GM21723 (cell line): ENCODE results near the gene GPATCH2.
A peak's percentile ranks its signal among the peaks of the same experiment; 100 is the strongest.
"Not testable (repeated sequence)": the region's sequence is repeated elsewhere in the genome, so short reads cannot be mapped to it uniquely, and the experiment has no call there.

Experiments used
- ATAC-seq: cut with Tn5 transposase; IDR thresholded peaks from one replicate; pipeline ENCODE4 v1.9.1; 2021; ENCODE audit warnings: mild to moderate bottlenecking, moderate library complexity; ENCODE audit not compliant: unreplicated experiment

GPATCH2 gene

DNA sequence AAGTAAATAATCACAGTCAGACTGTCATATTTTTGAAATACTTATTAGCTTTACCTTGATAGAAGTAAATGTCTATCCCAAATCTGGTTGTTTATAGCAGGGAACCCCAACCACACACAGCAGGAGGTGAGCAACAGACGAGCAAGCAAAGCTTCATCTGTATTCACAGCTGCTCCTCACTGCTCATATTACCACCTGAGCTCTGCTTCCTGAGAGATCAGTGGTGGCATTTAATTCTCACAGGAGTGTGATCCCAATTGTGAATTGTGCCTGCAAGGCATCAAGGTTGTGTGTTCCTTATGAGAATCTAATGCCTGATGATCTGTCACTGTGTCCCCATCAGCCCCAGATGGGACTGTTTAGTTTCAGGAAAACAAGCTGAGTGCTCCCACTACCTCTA, 104.3 kb downstream of the GPATCH2 start:
- ATAC-seq = no peak

DNA sequence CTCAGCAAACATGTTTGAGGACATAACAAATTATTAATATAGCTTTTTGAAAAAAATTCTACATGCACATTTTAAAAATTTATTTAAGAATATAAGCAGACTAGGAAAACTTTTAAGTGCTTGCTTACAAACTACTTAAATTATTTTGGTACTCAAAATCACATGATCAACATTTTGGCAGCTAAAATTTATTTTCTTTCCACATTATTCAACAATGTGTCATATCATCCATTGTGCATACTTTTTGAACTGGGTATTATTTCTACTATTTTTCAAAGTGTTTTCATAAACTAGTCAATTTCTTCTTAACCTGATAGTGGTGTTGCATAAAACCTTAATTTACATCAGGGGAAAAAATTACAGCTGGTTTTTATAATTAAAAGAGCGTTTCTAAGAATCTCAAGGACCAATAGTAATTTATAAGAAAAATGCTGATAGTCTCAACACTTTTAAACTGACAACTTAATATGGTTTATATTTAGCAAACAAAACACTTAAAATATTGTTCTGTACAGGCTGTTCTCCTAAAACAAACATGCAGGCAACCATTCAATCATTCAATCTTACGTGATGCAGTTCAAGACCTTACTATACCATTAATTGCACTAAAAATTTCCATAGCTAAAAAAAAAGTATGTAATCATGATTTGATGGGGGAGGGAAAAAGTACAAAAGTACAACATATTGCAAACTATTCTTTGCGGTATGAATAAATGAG, 105.0 kb downstream of the GPATCH2 start:
- no peak for ATAC-seq

DNA sequence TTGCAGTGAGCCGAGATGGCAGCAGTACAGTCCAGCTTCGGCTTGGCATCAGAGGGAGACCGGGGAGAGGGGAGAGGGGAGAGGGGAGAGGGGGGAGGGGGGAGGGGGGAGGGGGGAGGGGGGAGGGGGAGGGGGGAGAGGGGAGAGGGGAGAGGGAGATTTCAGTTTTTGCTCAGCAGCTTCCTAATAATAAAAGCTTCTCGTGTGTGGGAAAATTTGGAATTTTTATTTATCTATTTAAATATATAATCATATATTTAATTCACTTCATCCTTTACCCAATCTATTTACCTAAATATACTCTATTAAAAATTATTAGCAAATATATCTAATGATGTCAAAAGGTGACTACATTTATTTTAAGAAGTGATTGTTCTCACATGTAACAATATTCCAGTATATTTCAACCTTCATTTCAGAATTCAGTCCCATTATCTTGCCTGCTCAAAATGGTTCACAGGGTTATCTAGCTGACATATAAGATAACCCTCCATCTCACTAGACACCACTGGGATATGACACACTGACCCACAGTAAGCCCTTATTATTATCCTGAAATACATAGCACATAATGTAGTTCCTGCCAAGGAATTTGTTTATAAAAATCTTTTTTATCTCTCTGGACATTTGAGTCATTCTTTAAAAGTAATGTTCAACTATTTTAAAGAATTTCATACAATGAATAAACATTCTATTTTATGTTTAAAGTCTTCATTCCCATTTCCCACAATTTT, 105.9 kb downstream of the GPATCH2 start:
- ATAC-seq = no peak

DNA sequence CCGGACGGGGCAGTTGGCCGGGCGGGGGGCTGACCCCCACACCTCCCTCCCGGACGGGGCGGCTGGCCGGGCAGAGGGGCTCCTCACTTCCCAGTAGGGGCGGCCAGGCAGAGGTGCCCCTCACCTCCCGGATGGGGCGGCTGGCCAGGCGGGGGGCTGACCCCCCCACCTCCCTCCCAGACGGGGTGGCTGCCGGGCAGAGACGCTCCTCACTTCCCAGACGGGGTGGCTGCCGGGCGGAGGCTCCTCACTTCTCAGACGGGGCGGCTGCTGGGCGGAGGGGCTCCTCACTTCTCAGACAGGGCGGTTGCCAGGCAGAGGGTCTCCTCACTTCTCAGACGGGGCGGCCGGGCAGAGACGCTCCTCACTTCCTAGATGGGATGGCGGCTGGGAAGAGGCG, 107.0 kb downstream of the GPATCH2 start:
- ATAC-seq = not testable (repeated sequence)

DNA sequence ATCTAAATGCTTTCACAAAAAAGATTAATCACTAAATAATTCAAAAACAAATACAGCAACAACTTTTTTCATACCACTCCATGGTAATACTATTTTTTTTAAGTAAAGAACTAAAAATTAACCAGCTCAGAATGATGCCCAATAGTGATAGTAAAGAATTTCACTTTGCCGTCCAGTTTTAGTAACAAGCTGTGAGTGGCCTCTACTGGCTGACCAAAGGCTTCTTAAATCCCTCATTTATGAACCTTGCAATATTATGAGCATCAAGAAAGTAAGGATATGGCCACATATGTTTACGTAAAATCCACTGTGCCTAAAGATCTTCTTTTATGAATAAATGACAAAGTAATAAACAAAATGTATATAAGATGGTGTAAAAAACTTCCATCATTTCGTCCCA, 108.6 kb downstream of the GPATCH2 start:
- ATAC-seq = no peak

DNA sequence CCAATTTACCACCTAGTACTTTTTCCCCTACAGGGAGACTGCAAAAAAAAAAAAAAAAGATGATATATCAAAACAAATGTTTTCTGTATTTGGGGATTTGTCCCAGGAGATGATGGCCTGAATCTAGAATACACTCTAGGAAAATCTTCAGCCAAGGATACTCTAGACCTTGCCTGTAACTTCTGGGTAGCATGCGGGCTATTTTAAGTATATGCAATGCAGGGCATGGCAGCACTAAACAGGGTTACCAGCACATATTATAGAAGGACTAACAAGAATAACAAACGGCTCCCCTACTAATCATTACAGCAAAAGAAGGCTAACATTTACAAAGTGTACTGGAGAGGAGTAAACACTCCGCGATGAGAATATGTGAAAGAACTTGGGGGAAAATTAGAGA, 109.6 kb downstream of the GPATCH2 start:
- no peak for ATAC-seq

DNA sequence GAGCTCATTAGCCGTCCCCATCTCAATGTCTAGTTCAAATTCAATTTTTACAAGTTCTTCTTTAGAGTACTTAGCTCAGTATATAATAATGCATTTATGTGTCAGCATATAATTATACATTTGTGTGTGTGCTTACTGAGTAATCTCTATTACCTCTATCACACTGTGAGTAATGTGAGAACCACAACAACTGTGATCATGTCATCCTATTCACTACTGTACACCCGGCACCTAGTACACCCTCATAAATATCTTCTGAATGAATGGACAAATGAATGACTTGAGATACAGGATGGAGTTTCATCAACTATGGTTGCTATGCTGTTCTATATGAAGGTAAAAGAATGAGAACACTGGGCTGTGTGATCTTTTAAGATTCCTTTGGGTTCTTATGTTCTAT, 124.0 kb downstream of the GPATCH2 start:
- ATAC-seq = no peak

DNA sequence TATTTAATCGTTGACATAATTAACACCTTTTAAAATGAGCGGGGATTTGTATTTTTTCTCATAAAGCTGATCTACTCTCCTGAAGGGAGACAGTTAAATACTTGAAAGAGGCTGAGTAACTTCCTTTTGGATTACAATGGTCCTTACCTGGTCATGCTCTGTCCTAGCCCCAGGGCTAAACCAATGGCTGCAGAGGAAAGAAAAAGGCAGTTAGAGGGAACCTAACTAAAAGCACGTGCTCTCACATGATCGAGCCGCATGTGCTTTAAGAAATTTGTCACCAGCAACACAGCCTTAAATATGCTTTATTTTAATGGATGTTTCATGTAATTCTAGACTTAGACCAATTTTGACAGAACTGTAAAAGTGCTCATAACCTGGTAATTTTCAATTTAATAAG, 132.7 kb downstream of the GPATCH2 start:
- ATAC-seq = no peak

DNA sequence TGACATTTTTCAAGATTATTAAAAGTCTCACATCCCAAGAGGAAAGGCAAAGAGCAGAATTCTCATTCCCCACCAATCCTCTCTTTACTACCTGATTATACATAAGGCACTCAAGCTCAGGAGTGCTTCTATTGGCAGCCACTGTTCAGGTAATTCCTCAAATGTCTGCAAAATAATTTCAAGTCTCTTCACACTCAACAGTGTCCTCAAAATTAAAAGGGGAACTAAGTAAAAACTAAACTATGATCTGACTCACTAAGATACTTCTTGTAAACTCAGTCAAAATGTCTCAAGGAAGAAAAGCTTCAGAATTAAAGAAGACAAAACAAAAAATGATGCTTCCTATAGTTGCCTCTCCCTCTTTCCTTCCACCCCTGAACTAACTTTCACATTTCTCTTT, 135.6 kb downstream of the GPATCH2 start:
- peak; percentile 94 for ATAC-seq

DNA sequence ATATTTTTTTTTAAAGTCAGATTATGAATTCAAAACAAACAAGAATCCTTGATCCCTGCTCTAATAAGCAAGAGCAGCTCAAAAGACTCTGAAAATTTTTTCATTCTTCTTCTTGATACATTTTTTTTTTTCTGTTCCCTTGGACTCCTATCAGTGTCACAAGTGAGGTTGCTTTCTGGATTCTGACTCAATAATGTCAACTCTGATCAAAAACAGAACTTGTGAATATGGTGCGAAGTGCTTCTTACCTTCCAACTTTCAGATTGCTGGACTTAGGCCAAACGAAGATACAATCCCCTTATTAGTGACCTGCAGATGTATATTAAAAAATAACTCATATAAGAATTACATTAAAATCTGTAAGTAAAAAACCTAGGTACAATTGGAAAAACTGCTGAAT, 136.1 kb downstream of the GPATCH2 start:
- ATAC-seq = peak; percentile 73

DNA sequence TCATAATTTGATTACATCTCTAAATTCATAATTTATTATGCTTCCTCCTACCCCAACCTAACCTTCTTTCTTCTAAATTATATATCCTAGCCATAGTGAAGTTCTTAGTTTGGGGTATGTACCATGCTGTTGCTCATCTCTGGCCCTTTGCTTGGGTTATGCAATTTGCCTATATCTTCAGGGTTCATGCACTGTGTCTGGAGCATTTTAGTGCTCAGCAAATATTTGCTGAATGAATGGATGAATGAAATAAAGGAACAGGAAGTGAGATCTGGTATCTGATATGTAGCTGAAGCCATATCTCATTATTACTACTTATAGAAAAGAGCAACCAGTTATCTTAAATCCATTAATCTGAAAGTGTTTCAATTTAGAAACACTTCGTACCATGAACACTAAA, 137.6 kb downstream of the GPATCH2 start:
- no peak for ATAC-seq

DNA sequence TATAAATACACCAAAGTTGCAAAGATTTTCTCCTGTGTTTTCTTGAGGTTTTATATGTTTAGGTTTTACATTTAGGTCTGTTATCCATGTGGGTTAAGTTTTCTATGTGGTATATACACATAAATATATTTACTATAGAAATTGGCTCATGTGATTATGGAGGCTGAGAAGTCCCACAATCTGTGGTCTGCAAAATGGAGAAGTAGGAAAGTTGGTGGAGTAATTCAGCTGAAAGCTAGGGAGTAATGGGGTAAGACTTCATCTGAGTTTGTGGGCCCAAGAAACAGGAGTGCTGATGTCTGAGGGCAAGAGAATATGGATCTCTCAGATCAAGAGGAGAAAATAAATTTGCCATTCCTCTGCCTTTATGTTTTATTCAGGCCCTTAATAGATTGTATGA, 146.0 kb downstream of the GPATCH2 start:
- ATAC-seq = no peak

DNA sequence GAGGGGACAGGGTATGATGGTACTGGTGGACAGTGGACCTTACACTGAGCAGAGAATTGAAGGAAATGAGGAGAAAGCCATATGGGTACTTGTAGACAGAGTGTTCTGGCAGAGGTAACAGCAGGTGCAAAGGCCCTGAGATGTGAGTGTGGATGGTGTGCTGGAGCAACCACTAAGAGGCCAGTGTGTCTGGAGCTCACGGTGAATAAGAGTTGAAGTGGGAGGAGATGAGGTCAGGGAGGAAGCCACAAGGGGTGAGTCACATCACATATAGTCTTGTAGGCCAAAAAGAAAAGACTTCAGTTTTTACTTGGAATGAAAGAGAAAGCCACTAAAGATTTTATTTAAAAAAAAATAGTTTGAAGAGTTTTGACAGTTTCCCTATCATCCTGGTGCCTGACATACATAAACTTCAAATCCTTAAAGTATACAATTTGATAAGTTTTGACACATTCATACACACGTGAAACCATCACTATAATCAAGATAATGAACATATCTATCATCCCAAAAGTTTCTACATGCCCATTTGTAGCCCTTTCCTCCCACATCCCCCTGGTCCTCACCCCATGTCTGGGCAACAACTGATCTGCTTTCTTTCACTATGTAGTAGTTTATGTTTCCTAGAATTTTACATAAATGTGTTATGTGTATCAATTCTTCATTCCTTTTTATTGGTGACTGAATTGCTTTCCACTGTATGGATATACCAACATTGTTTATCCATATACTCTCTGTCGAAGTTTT, 148.4 kb downstream of the GPATCH2 start:
- peak; percentile 99 for ATAC-seq

DNA sequence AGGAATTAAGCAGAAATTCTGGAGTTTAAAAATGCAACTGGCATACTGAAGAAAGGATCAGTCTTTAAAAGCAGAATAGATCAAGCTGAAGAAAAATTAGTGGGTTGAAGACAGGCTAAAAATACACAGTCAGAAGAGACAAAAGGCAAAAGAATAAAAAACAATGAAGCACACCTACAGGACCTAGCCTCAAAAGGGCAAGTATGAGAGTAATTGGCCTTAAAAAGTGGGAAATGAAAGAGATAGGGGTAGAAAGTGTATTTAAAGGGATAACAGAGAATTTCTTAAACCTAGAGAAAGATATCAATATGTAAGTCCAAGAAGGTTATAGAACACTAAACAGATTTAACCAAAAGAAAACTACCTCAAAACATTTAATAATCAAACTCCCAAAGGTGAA, 152.4 kb downstream of the GPATCH2 start:
- no peak for ATAC-seq

DNA sequence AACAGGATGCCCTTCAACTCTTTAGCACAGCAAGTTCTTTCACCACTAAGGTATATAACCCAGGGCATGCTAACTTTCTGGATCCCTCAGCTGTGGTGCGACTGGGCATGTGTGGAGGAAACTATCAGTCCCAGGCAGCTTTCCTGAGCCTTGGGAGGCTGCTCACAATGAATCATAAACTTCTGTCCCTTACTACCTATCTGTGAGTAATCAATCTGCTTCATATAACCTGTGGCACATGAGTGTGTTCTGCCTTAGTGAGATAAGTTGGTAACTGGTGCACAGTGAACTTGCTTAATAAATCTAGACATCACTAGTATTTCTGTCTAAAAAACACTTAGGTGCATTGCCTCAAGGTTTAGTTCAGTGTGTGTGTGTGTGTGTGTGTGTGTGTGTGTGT, 158.0 kb downstream of the GPATCH2 start:
- no peak for ATAC-seq

DNA sequence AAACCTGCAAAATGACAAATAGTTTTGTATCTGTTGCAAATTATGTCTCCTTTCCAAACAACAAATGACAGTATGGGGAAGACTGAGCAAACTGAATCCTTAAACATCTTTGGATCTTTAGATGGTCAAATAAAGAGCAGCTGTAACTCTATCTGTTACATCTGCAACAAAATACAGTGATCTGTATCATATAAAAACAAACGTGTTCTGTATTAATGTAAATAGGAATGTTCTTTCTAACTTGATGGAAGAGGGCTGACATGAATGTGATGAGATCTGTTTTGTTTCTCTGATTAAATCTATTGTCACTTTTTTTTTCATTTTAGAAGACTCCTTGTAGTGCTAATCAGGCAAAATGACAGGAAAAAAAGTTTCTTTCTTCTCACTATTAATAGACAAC, 159.5 kb downstream of the GPATCH2 start:
- no peak for ATAC-seq

DNA sequence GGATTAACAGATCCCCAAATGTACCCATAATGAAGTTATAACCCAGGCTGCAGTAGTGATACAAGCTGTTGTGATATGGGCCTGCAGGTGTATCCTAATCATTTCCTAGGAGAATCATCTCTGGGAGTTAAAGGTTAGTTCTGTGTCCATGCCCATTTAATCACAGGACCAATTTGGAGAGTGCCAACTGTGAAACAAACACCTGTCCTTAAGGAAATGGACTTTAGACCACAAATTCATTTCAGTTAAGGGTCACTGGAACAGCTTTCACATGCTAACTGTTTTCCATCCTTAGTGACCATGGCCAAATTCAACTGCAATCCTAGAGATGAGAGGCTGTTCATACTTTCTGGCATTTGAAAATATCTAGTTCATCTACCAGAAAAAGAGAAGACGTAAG, 160.9 kb downstream of the GPATCH2 start:
- no peak for ATAC-seq

DNA sequence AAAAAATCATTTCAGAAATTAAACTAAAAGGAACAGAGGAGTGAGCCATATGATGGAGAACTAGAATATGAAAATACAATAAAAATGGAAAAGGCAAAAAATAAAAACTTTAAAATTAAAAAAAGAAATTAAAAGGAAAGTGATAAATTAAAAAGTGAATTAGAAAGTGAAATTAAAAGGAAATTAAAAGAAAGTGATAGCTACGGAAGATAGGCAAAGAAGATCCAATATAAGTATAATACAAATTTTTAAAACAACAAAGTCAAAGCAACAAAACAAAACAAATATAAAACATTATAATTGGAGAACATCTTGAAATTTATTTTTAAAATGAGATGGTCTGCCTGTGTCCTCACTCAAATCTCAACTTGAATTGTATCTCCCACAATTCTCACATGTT, 165.8 kb downstream of the GPATCH2 start:
- ATAC-seq = no peak

DNA sequence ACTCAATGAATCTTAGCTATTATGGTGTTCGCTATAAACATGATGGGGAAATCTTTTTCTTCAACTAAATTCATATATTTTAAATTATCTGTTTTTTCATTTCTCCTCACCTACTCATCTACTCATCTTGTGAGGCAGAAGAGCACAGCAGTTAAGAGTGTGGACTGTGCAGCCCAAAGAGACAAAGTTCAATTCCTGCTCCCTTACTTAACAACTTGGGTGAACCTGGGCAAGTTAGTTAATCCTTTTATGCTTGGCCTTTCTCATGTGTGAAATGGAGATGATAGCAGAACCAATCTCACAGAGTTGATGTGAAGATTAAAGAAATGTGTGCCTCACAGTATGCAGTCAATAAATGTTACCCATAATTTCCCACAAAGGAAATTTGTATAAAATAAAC, 168.2 kb downstream of the GPATCH2 start:
- no peak for ATAC-seq

DNA sequence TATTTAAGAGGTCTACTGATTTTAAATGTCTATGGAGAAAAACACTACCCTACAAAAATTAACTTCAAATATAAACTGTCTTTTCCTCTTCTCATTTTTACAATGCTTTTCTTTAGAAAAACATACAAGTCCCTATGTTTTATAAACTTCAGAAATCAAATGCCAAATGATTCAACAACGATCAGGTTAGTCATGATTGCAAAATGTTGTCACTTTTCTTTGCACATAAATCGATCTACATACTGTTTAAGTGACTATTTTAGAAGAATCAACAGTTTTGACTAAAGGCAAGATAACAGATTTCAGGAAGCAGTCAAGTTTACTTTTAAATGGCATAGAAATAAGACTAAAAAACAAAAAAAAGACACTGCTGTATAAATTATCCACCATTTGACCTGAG, 168.7 kb downstream of the GPATCH2 start:
- no peak for ATAC-seq

DNA sequence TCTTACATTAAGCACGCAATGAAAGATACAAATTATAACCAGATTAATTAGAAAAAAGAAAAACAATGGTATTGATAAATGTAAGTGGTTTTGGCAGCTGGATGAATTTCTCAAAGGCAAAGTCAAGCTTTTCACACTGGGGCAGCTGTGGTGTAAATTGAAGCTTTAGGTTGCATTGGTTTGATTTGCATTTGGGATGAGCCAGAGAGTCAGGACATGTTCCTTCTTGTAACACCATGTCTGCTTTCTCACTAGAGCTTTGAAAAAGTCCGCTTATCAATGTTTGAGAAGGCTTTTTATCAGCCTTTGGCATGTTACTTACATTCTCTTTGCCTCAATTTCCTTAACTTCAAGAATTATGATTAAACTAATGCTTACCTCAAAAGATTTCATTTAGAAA, 173.9 kb downstream of the GPATCH2 start:
- no peak for ATAC-seq

DNA sequence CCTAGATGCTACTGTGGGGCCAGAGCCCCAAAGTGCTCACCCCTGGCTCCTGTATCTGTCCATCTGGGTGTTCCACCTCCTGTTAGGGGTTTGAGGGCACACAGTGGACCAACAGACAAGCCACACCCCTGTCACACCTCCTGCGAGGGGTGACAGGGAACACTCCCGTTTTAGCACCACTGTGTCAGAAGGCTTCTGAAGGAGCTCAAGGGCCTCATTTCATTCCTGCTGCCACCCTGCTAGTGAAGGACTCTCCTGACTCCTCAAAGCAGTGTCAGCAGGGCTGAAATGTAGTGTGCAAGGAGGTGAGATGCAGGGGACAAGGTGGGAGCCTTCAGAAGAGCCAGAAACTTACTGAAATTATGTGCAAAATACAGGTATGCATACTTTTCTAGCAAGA, 174.6 kb downstream of the GPATCH2 start:
- no peak for ATAC-seq
